A673 (cell line): ENCODE measurements around the gene RGS7. TPM values are rescaled to one million over a fixed set of nuclear protein-coding genes. Genes with fewer than 3 reads are reported as not detected.
"Not testable (repeated sequence)": the region's sequence is repeated elsewhere in the genome, so short reads cannot be mapped to it uniquely, and the experiment has no call there.

ENCODE experiments used
- BruUV-seq: library from RNA; stranded (reverse); fragments of 400-500 nt; replicated peaks from 2 replicates; lab custom pipeline; 2021; lab: Mats Ljungman, UMichigan
- CTCF ChIA-PET: fragments of 300-600 bp; sonication (Branson Sonifier 250); formaldehyde crosslinking; loops from one replicate; lab custom pipeline; 2022; ENCODE audit warnings: antibody characterized with exemption; lab: Charles Lee
- POLR2A ChIA-PET: fragments of 300-600 bp; sonication (Branson Sonifier 250); formaldehyde crosslinking; loops from one replicate; lab custom pipeline; 2022; ENCODE audit warnings: antibody characterized with exemption; ENCODE audit not compliant: low non-redundant PET; lab: Charles Lee
- DNase-seq: peaks from one replicate; pipeline ENCODE4 v3.0.0-alpha.2; 2015; ENCODE audit warnings: low spot score
- H3K27ac ChIP-seq: fragments of 200-600 bp; sonication (generic); 2 replicates; pipeline ENCODE4 v1.5.1; 2016; ENCODE audit warnings: mixed run types, low read depth, mild to moderate bottlenecking, mixed read lengths, antibody characterized with exemption, low read length; ENCODE audit not compliant: poor library complexity, severe bottlenecking
- H3K27me3 ChIP-seq: fragments of 200-600 bp; sonication (generic); replicated peaks from 2 replicates; pipeline ENCODE4 v1.6.1; 2017; ENCODE audit warnings: mixed run types, low read depth, mild to moderate bottlenecking, mixed read lengths, antibody characterized with exemption, low read length; ENCODE audit not compliant: insufficient read depth, poor library complexity
- H3K36me3 ChIP-seq: fragments of 200-600 bp; sonication (generic); 2 replicates; pipeline ENCODE4 v1.6.1; 2016; ENCODE audit warnings: mixed run types, mild to moderate bottlenecking, mixed read lengths, antibody characterized with exemption, low read length; ENCODE audit not compliant: insufficient read depth, poor library complexity, severe bottlenecking
- H3K4me1 ChIP-seq: fragments of 200-600 bp; sonication (generic); 2 replicates; pipeline ENCODE4 v1.6.1; 2017; ENCODE audit warnings: mixed run types, mild to moderate bottlenecking, mixed read lengths, antibody characterized with exemption, low read length; ENCODE audit not compliant: insufficient read depth, poor library complexity, severe bottlenecking
- H3K4me3 ChIP-seq: fragments of 200-600 bp; sonication (generic); 2 replicates; pipeline ENCODE4 v1.5.1; 2016; ENCODE audit warnings: low read depth, mixed run types, mild to moderate bottlenecking, mixed read lengths, low read length; ENCODE audit not compliant: poor library complexity, severe bottlenecking
- H3K9me3 ChIP-seq: fragments of 200-600 bp; sonication (generic); 2 replicates; pipeline ENCODE4 v1.6.1; 2016; ENCODE audit warnings: mixed run types, low read depth, mild to moderate bottlenecking, mixed read lengths, antibody characterized with exemption, low read length; ENCODE audit not compliant: poor library complexity, severe bottlenecking
- EZH2 ChIP-seq: fragments of 200-600 bp; sonication (generic); IDR thresholded peaks from 2 replicates; pipeline ENCODE4 v1.6.1; 2017; ENCODE audit warnings: borderline replicate concordance, low read depth, mild to moderate bottlenecking, mixed read lengths, antibody characterized with exemption, low read length; ENCODE audit not compliant: poor library complexity, severe bottlenecking
- intact Hi-C: fragments of 100-400 bp; cut with micrococcal nuclease; formaldehyde crosslinking; loops from one replicate; pipeline ENCODE4 v1.10.0; 2022; ENCODE audit not compliant: unreplicated experiment
- total RNA-seq: library from RNA; stranded (reverse); gene quantifications from 2 replicates; pipeline ENCODE4 v1.2.3, GENCODE V29; 2021
- TF ChIP-seq, protein P1 (sequence below): fragments of 300-800, 200-600 bp; sonication (generic); conservative IDR thresholded peaks from 2 replicates; pipeline ENCODE4 v1.5.1; 2017; ENCODE audit warnings: low read depth, mild to moderate bottlenecking, antibody characterized with exemption, low read length, moderate library complexity, mixed read lengths

Gene RGS7
- total RNA-seq, 1 experiment from 2014 or later, result not detected

DNA sequence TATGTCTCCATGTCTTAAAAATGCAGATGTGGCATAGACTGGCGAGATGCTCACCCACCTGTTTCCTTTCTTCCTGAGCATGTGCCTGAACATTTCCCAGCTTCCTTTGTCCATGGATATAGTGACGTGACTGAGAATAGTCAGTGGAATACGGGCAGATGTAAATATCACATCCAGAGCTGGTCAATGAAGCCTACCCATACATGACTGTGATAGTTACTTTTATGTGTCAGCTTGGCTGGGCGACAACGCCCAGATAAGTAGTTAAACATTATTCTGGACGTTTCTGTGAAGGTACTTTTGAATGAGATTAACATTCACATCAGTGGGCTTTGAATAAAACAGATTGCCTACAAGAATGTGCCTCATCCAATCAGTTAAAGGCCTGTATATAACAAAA lies 135.7 kb downstream of the RGS7 start:
- ChIA-PET CTCF (no interaction called here), POLR2A (no interaction called here)
- H3K4me1 ChIP-seq, result no peaks in the 10 kb centered on the region
- intact Hi-C loops, result no loop called here
- H3K4me3 ChIP-seq, result no peak overlapping the region
- no TSS peak for BruUV-seq
- H3K27me3 ChIP-seq, result no peaks in the 10 kb centered on the region
- no peaks in the 10 kb centered on the region for H3K36me3 ChIP-seq
- no peak overlapping the region for H3K27ac ChIP-seq
- no peaks in the 10 kb centered on the region for H3K9me3 ChIP-seq
- TF ChIP-seq EZH2, result no peak
- TF ChIP-seq, protein P1, sequence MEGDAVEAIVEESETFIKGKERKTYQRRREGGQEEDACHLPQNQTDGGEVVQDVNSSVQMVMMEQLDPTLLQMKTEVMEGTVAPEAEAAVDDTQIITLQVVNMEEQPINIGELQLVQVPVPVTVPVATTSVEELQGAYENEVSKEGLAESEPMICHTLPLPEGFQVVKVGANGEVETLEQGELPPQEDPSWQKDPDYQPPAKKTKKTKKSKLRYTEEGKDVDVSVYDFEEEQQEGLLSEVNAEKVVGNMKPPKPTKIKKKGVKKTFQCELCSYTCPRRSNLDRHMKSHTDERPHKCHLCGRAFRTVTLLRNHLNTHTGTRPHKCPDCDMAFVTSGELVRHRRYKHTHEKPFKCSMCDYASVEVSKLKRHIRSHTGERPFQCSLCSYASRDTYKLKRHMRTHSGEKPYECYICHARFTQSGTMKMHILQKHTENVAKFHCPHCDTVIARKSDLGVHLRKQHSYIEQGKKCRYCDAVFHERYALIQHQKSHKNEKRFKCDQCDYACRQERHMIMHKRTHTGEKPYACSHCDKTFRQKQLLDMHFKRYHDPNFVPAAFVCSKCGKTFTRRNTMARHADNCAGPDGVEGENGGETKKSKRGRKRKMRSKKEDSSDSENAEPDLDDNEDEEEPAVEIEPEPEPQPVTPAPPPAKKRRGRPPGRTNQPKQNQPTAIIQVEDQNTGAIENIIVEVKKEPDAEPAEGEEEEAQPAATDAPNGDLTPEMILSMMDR, result no peak
- no peak for DNase-seq

DNA sequence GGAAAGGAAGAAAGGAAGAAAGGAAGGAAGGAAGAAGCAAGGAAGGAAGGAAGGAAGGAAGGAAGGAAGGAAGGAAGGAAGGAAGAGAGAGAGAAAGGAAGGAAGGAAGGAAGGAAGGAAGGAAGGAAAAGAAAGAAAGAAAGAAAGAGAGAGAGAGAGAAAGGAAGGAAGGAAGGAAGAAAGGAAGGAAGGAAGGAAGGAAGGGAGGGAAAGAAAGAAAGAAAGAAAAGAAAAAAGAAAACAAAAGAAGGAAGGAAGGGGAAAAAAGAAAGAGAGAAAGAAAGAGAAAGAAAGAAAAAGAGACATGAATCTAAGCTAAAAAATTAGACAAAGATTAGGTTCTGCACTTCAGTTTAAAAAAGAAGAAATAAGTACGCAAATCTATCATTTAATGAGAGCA lies 136.1 kb downstream of the RGS7 start:
- CTCF ChIA-PET, H3K4me3 ChIP-seq, H3K9me3 ChIP-seq, POLR2A ChIA-PET, H3K4me1 ChIP-seq, DNase-seq, H3K27ac ChIP-seq, intact Hi-C loops, BruUV-seq, H3K36me3 ChIP-seq, H3K27me3 ChIP-seq: not testable (repeated sequence)

DNA sequence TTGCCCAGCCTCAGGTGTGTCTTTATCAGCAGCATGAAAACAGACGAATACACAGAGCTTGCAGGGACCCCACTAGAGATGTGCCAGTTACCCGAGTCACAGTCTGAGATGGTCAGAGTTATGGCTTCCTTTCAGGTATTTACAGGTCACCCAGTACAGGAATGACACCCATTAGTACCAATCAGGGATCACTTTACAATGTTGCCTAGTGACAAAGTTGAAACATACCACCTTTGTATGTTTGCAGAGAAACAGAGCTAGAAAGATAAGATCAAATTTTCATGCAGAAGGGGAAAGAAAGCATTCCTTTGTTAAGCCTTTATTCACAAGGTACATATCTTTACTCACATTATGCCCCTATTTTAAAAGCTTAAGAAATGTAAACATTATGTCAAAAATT lies 137.6 kb downstream of the RGS7 start:
- no peak overlapping the region for H3K27ac ChIP-seq
- no peaks in the 10 kb centered on the region for H3K9me3 ChIP-seq
- TF ChIP-seq, protein P1, result no peak
- no peak for TF ChIP-seq EZH2
- ChIA-PET CTCF (no interaction called here), POLR2A (no interaction called here)
- DNase-seq, result no peak
- no peaks in the 10 kb centered on the region for H3K27me3 ChIP-seq
- no peaks in the 10 kb centered on the region for H3K36me3 ChIP-seq
- BruUV-seq, result no TSS peak
- H3K4me3 ChIP-seq, result no peak overlapping the region
- intact Hi-C loops, result no loop called here
- no peaks in the 10 kb centered on the region for H3K4me1 ChIP-seq

DNA sequence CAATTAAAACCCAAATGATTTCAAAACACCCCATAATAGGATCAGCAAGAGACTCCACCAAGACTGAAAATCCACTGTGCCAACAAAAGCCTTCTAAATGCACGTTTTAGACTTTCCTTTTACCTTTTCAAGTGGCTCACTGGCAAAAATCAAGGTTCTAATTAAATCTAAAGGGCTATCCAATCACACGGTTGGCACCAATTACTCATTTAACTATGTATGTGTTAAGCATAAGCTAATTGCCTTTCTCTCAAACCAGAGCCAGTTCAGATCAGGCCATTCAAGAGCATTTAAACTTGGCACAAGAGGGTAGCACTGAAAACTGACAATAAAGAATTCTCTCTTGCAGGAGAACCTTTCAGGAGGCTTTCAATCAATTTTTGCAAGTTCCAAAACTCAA lies 139.5 kb downstream of the RGS7 start:
- Histone ChIP-seq H3K9me3 (no peaks in the 10 kb centered on the region), H3K4me1 (no peaks in the 10 kb centered on the region), H3K4me3 (no peak overlapping the region), H3K36me3 (no peaks in the 10 kb centered on the region), H3K27me3 (no peaks in the 10 kb centered on the region), H3K27ac (no peak overlapping the region)
- ChIA-PET CTCF (no interaction called here), POLR2A (no interaction called here)
- TF ChIP-seq, protein P1, result no peak
- TF ChIP-seq EZH2, result no peak
- no peak for DNase-seq
- BruUV-seq, result no TSS peak
- intact Hi-C loops, result no loop called here
